Cortex of kidney (tissue), 1 donor: Measurements from ENCODE around the gene POMGNT2.
"Not testable (repeated sequence)": the region's sequence is repeated elsewhere in the genome, so short reads cannot be mapped to it uniquely, and the experiment has no call there.

ENCODE experiments used
- DNase-seq: peaks from one replicate; lab custom pipeline; 2025; lab: John Stamatoyannopoulos, UW

The POMGNT2 gene

GRCh38 chr3:43075904-43076661 lies 29.8 kb downstream of the POMGNT2 start:
- no peak for DNase-seq

- no peak for DNase-seq
These were observed 30.8 kb downstream of the POMGNT2 start for GRCh38 chr3:43074901-43075689.

GRCh38 chr3:43074482-43074881 lies 31.4 kb downstream of the POMGNT2 start:
- DNase-seq, result no peak

- DNase-seq, result no peak
These were observed 32.1 kb downstream of the POMGNT2 start for GRCh38 chr3:43073836-43074220.

GRCh38 chr3:43073116-43073835 lies 32.6 kb downstream of the POMGNT2 start:
- no peak for DNase-seq

- DNase-seq, result no peak
These were observed 33.5 kb downstream of the POMGNT2 start for GRCh38 chr3:43072361-43072760.

GRCh38 chr3:43071313-43071893 lies 34.5 kb downstream of the POMGNT2 start:
- DNase-seq, result no peak

GRCh38 chr3:43070670-43071069 lies 35.2 kb downstream of the POMGNT2 start:
- DNase-seq, result not testable (repeated sequence)

- DNase-seq, result no peak
These were observed 42.8 kb downstream of the POMGNT2 start for GRCh38 chr3:43063114-43063513.

GRCh38 chr3:43062564-43063040 lies 43.3 kb downstream of the POMGNT2 start:
- no peak for DNase-seq

GRCh38 chr3:43062040-43062563 lies 43.8 kb downstream of the POMGNT2 start:
- no peak for DNase-seq

- no peak for DNase-seq
These were observed 44.6 kb downstream of the POMGNT2 start for GRCh38 chr3:43061101-43061895.

GRCh38 chr3:43059456-43059855 lies 46.4 kb downstream of the POMGNT2 start:
- DNase-seq, result no peak

GRCh38 chr3:43055806-43056770 lies 49.8 kb downstream of the POMGNT2 start:
- DNase-seq, result no peak

- no peak for DNase-seq
These were observed 50.5 kb downstream of the POMGNT2 start for GRCh38 chr3:43055393-43055792.

- DNase-seq, result no peak
These were observed 51.1 kb downstream of the POMGNT2 start for GRCh38 chr3:43054754-43055153.

- no peak for DNase-seq
These were observed 52.6 kb downstream of the POMGNT2 start for GRCh38 chr3:43053291-43053690.

GRCh38 chr3:43048470-43048869 lies 57.4 kb downstream of the POMGNT2 start:
- DNase-seq, result no peak

GRCh38 chr3:43046583-43046982 lies 59.3 kb downstream of the POMGNT2 start:
- no peak for DNase-seq

- DNase-seq, result not testable (repeated sequence)
These were observed 60.8 kb downstream of the POMGNT2 start for GRCh38 chr3:43045079-43045478.
